Hematopoietic multipotent progenitor cell (in vitro differentiated cells): ENCODE results near the gene DMRT1. TPM values are rescaled to one million over a fixed set of nuclear protein-coding genes. Genes with fewer than 3 reads are reported as not detected.

Experiments
- DNase-seq, 3 donors: peaks; one replicate each; pipeline ENCODE4 v3.0.0-alpha.2; 2011 to 2015; ENCODE audit warnings: low read depth in 2 of 3, low spot score in 2 of 3
- total RNA-seq: library from RNA; depleted of rRNA; stranded (reverse); fragments of >200 nt; gene quantifications from one replicate; pipeline ENCODE4 v1.2.3, GENCODE V29; 2012

Gene DMRT1
- total RNA-seq, result not detected

DNA sequence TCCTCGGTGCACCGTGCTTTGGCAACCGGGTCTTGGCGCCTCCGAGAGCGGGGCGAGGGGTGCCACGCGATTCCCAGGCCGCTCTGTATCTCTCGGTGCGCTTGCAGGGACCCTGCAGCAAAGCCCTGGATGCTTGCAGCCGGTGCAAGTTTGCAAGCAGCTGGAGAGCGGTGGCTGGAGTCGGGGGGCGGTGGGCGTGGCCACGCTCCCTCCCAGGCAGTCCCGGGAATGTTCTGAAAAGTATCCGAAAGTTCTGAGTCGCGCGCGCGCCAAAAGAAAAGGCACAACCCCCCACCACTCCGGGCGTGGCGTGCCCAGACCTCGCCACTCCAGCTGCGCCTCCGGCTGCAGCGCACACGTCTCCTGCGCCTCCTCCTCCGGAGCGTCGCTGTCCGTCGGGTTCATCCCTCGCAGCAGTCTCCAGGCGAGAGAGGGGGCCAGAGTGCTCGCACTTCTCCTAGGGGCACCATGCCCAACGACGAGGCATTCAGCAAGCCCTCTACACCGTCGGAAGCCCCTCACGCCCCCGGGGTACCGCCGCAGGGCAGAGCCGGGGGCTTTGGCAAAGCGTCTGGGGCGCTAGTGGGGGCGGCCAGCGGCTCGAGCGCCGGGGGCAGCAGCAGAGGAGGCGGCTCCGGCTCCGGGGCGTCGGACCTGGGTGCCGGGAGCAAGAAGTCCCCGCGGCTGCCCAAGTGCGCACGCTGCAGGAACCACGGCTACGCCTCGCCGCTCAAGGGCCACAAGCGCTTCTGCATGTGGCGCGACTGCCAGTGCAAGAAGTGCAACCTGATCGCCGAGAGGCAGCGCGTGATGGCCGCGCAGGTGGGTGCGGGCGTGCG is at the start of gene DMRT1:
Gene DMRT1, plus strand, starts transcription at position 327 of the 839 bp plus-strand sequence. Its CDS starts 142 bp downstream, at position 469.
- DNase-seq, result no peak

DNA sequence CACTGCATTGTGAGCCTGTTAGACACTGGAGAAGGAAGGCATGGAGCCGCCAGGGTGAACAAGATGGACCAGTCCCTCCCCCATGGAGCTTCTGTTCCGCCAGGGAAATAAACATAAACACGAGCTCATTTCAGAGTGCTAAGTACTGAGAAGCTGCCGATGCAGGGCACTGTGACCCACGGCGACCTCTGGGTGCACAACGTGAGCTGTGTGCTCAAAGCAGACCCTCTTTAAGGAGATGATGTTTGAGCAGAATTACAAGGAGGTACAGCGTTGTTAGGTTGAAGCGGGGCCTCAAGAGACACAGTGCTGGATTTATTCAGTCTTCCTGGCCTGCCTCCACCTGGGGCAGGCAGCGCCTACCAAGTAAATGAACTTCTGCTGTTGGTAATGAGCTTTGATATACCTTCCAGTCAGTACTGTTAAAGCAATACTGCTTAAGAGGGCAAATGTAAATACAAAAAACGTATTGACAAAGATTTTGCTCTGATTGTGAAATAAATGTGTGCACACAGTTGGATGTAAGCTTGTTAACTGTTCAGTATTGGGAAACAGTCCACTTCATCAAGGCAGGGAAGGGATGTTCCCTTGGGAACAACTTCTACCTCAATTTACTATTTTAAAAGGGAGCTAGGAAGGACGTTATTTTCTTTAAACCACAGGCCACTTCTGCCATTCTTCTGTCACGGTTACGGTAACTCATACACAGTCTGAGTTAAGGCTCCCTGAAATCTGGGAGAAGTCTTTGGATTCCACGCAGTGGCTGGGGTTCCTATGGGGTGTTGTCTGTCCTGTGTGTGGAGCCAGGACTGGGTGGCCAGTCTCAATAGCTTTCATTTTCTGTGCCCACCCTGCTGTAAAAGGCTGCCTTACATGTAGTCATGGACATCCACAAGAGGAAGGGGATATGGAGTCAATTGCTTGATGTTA is 48.9 kb upstream of the DMRT1 start:
- no peak for DNase-seq

DNA sequence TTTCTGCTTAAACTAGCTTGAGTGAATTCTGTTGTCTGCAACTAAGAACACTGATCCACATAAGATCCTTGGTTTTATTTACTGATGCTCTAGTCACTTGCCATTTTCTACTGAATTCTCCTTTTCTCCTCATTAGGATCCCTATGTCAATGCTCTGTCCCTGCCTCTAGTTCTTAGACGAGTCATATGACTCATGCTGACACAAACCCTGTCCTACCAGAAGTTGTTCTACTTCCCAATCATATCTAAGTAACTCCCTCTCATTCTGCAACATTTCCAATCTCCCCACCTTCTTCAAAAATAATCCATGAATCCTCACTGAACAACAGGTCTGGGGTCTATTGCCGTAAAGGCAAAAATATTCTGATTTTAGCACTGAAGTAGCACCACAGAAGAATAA is 47.1 kb upstream of the DMRT1 start:
- DNase-seq, result no peak

DNA sequence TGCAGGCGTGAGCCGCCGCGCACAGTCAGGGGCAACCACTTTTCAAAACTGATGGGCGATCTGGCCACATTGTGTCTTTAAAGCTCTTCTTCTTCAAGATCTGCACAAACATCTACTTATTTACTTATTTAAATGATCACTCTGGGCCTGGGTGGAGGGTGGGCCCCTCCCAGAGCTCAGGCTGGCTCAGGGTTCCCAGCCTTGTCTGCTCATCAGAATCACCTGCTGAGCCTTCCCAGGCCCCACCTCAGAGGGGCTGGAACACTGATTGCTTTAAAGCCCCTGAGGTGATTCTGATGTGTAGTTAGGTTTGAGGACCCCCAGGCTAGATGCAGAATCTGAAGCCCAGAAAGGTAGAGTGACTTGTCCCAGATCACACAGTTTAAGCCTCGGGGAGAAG is 45.6 kb upstream of the DMRT1 start:
- DNase-seq, result no peak

DNA sequence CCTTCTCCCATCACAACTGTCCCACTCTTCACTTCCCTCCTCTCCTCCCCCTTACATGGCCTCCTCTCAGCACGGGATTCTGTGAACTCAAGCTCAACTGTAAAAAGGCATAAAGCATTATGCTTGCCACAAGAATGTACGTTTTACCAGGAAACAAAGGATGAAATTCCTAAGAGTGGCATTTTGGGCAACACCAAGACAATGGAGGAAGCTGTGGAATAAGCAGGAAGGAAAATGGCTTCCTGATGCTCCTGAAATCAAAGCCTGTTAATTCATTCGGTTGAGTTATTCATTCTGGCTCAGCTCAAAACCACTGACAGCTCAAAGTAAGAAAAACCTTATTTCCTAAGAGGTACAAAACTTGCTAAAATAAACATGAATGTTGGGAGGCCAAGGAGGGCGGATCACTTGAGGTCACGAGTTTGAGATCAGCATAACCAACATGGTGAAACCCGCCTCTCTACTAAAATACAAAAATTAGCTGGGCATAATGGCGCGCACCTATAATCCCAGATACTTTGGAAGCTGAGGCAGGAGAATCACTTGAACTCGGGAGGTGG is 40.8 kb upstream of the DMRT1 start:
- no peak for DNase-seq

DNA sequence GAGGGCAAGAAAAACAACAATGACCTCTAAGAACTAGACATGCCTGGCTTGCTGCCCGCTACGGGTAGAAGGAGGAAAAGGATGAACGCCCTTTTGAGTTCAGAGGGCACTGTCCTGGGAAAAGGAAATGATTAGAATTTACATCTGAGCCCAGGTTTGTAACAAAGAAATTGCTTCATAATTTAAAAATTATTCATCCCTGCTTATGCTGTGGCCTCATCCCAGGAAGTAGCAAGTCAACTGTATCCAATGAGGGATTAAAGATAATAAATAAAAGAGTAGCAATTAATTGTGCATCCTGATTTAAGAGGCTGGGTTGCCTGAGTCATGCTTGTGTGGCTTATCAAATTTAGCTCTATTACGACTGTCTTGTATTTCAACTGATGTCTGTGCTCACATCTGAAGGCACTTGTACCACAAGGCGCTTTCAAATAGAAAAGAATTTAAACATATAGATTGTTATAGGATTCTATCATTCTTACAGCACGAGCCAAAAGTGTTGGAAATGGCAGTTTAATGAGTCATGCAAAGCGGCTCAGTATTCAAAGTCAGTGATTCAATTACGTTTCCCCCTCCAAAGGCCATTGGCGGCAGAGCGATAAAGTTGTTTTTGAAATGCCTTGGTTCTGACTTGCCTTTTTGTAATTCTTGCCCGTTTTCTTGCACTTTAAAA is 40.0 kb upstream of the DMRT1 start:
- DNase-seq, result no peak

DNA sequence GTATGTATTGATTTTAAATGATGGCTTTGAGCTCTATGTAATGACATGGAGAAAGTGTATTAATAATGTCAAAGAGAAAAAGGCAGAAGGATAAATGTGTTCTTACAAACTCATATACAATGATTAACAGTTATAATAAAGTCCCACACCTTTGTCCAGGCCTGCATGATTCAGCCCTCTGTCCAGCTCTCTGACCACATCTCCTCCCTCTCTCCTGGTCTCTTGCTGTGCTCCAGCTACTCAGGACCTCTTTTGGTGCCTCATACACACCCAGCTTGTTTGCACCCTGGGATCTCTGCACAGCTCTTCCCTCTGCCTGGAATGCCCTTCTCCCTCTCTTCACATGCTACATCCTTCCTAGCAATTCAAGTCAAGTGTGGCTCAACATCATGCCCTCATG is 37.5 kb upstream of the DMRT1 start:
- DNase-seq, result no peak

DNA sequence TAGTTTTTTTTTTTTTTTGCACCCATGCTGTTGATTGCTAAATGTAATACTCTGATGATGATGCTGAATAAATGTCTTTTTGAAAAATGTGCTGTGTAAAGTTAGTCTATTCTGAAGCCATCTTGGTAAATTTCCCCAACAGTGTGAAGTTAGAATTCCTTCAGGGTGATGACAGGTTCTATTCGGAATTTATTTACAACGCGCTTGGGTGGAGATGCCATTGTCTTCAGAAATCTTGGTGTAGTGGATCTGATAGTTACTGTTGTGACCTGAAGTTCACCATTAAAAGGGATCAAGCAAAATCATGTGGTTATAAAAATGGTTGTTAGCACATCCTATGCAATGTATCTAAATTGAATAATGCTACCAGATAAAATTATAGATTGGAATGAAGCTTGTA is 36.3 kb upstream of the DMRT1 start:
- DNase-seq, result no peak

DNA sequence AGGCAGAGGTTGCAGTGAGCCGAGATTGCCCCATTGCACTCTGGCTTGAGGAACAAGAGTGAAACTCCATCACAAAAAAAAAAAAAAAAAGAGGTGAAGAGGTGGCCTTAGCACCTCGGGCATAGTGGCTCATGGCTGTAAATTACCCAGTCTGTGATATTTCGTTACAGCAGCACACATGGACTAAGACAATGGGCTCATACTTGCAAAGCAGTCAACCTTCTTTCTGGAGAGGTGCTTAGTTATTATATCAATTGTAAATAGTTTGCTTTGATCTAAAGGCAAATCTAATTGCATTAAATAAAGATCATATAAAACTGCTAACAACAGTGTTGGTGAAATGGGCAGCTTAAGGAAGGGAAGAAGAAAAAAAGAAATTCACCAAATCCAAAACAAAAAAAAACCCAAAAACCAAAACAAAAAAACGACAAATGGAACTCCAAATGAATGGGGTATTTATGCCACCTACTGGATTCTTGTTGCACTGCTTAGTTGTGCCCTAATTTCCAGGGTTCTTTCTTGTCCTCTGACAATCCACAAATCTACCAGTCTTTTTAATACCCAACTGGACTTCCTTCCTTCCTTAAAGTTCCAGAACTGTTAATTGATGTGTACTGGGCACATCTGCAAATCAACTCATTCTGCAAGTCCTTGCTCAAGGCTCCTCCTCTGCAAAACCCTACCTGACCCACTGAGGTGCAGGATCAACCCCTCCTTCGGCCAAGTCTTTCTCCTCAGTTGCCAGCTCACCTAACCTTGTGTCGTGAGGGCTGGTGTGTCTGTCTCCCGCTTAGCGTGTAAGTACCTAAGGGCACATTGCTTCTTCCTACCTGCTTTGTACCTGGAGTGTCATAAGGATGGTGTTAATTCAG is 35.0 kb upstream of the DMRT1 start:
- peak in 2 of 3 donors; percentile 31 to 68 for DNase-seq

DNA sequence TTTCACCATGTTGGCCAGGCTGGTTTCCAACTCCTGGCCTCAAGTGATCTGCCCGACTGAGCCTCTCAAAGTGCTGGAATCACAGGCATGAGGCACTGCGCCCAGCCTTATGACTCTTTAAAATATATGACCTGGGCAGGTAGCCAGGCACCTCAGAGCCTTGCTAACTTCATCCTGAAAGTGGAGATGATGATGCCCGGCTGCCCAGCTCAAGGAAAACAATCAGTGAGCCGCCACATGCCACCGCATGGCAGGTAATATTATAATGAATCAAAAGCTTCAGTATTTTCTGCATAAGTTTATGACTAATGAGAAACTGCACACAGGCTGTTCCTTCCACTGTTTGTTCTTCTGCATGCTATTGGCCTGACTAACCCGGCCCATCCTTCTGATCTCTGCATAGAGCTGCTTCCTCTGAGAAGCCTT is 30.4 kb upstream of the DMRT1 start:
- no peak for DNase-seq

DNA sequence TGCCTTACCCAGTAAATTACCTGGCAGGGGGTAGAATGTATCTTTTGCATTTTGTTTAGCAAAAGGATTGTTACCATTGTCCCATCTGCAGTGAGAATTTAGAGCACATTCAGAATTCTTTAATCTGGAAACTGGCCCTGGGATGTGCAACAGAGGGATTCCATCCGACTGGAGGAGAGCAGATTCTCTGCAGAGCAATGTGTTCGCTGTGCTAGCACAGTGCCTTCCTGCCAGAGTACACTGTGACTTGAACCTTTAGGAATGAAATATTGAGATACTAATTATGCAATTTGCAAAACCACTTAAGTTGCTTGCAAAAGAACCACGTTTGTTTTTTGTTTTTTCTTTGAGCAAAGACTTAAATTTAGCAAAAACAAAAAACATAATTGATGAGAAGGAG is 22.5 kb upstream of the DMRT1 start:
- no peak for DNase-seq

DNA sequence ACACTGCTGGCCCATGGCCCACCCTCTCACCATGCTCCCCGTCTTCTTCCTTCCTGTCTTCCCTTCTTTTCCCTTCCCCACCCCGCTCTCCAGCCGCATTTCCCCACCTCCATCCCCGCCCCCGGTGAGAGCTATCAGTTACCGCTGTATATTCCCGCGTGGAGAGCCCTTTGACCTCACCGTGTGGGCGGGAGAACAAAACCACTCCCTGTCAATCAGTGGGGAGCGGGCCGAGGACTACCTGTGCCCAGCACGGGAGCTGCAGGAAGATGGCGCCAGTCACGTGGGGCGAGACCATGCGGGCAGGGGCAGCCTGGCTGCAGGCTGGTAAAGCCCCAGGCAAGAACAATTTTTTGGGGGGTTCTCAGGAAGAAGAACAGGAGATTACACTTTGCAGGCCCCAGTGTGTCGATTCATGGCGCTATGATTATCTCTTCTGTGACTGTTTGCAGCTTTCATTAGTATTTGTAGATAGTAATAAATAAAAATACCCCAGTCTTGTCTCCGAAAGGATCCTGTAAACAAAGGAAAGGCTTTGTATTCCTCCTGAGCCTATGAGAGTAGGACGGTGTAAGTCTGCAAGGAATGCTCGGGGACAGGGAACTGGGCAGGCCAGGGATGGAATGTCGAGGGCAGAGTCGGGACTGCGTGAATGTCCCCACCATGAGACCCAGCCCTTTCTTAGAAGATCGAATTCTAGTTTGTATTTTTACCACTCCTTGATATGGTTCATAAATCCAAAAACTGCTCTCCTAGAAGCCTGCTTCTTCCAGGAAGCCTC is 14.8 kb upstream of the DMRT1 start:
- DNase-seq, result no peak

DNA sequence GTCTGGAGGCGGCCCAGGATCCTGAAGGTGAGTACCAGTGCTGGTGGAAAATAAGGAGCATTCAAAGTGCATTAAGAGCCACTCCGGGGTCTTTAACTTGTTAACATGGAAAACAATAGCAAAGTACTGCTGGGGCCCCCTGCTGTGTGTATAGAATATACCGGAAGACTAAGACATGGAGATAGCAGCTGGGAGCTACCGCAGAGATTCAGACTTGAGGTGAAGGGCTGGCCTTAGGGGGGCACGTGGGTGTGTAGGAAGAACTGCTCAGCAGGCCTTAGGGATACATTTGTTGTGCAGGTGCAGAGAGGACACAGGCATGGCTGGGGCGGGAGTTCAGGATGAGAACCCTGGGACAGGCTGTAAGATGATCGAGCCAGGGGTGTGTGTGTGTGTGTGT is 1.2 kb upstream of the DMRT1 start:
- DNase-seq, result peak in 1 of 3 donors; percentile 47

DNA sequence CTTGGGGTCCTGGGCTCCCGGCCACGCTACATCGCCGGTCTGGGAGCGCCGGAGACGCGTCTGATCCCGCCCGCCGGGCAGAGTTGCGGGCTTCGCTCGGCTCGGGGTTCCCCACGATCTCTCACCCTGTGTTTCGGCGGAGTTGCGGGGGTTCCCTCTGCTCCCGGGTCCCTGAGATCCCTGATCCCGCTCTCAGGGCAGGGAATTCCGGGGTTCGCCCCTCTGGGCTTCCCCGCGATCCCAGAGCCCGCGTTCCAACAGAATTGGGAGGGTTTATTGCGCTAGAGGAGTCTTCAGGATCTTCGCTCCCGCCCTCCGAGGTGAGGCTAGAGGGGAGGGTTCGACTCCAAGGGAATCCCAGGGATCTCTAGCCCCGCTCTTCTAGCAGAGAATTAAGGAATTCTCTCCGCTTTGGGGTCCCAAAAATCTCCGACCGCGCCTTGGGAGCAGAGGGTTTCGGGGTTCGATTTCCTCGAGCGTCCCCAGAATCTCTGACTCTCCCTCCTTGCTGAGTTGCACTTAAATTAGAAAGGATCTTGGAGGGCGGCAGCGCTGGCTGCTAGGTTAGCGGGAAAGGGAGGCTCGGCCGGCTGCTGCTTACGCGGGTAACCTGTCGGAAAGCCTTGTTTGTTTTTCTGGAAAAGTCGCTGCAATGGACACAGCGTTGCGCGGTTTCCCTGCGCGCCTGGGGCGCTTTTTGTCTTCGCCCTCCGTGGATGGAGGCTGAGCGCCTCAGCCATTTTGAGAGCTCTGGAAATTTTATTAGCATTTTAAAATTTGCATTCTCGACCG is 1.3 kb downstream of the DMRT1 start:
- no peak for DNase-seq

DNA sequence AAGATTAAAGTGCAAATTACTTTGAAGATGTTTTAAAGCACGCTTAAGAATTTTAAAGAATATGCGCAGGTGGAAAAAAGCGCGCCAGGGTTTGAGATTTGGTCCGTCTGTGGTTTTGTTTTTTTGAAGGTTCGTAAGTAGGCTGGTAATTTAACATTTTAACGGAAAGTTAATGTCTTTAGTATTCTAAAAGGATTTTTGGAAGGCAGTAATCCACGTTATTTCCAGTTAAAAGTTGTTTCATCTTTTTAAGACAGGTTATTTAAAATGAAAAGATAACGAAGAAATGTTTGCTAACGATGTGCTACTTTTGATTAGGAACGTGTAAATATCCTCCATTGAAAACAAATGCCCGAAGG is 1.9 kb downstream of the DMRT1 start:
- no peak for DNase-seq

DNA sequence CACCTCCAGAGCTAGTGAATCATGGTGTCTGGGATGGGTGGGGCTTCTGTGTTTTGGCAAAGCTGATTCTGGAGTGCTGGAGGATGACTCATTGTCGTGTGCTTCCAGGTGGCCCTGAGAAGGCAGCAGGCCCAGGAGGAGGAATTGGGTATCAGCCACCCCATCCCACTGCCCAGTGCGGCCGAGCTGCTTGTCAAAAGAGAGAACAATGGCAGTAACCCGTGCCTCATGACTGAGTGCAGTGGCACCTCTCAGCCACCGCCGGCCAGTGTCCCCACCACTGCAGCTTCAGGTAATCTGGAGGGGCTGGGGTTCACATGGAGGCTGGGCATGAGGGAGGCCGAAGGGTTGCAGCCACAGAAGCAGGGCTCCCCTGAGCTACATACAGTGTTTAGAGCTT is 5.4 kb downstream of the DMRT1 start:
- no peak for DNase-seq

DNA sequence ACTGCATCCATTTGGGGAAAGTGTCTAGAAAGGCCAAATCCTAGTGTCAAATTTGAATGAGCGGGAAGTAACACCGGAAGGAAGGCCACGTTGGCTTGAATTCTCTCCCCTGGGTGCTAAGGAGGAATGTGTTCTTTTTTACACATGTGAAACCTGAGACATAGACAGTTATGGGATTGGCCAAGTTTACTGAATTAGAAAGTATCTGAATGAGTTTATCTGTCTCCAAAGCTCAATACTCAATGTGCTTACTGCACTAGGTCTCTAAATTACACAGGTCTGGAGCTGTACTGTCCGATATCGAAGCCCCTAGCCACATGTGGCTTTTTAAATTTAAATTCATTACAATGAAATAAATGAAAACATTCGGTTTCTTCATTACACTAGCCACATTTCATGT is 6.0 kb downstream of the DMRT1 start:
- DNase-seq, result no peak

DNA sequence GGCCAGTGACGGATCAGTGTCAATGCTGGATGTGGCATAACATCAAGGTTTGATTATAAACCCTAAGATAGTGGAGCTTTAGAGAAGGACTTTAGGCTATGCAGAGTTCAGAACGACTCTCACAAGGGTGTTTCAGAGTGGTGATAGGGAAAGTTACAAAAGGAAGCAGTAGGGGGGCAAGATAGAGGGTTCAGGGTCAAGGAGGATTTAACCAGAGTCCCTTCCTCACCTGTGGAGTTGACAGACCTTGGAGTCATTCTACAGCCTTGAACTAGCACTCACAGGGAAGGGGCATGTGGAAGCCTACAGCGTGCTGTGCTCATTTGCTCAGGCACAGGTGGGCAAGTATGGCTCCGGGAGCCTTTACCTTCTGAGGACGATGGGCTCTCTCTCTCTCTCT is 7.9 kb downstream of the DMRT1 start:
- no peak for DNase-seq
